IMR-90 (cell line): ENCODE data around the gene USB1. TPM values are rescaled to one million over a fixed set of nuclear protein-coding genes. Genes with fewer than 3 reads are reported as not detected.

Source experiments
- ATAC-seq: fragments of 200-7000 bp; cut with Tn5 transposase; 2 replicates; pipeline ENCODE4 v1.9.1; 2020; ENCODE audit warnings: low read depth, mild to moderate bottlenecking, moderate library complexity
- BruUV-seq: library from RNA; stranded (reverse); fragments of 400-500 nt; replicated peaks from 2 replicates; lab custom pipeline; 2021; lab: Mats Ljungman, UMichigan
- CTCF ChIA-PET: fragments of 300-600 bp; formaldehyde crosslinking; extraction: SDS; loops from one replicate; lab custom pipeline; 2021; ENCODE audit warnings: antibody characterized with exemption; lab: Yijun Ruan, JAX
- POLR2A ChIA-PET: fragments of 300-600 bp; sonication (Branson Sonifier 250); formaldehyde crosslinking; loops from one replicate; lab custom pipeline; 2022; ENCODE audit warnings: antibody characterized with exemption; ENCODE audit not compliant: unreplicated experiment; lab: Charles Lee
- DNase-seq: peaks from one replicate; pipeline ENCODE4 v3.0.0; 2013
- H2AFZ ChIP-seq: replicated peaks from 2 replicates; pipeline ENCODE3; 2013; ENCODE audit warnings: low read length, mild to moderate bottlenecking; ENCODE audit not compliant: poor library complexity
- H2AK5ac ChIP-seq: 2 replicates; pipeline ENCODE4 v1.6.1; 2013; ENCODE audit warnings: low read depth, low read length, inconsistent platforms
- H2AK9ac ChIP-seq: replicated peaks from 2 replicates; pipeline ENCODE3; 2013; ENCODE audit warnings: mild to moderate bottlenecking, low read depth, low read length, moderate library complexity; ENCODE audit not compliant: poor library complexity
- H2BK120ac ChIP-seq: 2 replicates; pipeline ENCODE4 v1.6.1; 2013; ENCODE audit warnings: low read depth, low read length, inconsistent platforms
- H2BK15ac ChIP-seq: 3 replicates; pipeline ENCODE4 v1.6.1; 2013; ENCODE audit warnings: low read depth, low read length, inconsistent platforms
- H2BK20ac ChIP-seq: 2 replicates; pipeline ENCODE4 v1.6.1; 2013; ENCODE audit warnings: low read depth, mild to moderate bottlenecking, inconsistent platforms, low read length, moderate library complexity
- H2BK5ac ChIP-seq: 2 replicates; pipeline ENCODE4 v1.6.1; 2013; ENCODE audit warnings: mild to moderate bottlenecking, low read depth, low read length, inconsistent platforms; ENCODE audit not compliant: poor library complexity, severe bottlenecking
- H3K14ac ChIP-seq: replicated peaks from 2 replicates; pipeline ENCODE4 v1.6.1; 2013; ENCODE audit warnings: low read depth, low read length, inconsistent platforms
- H3K18ac ChIP-seq: 2 replicates; pipeline ENCODE4 v1.6.1; 2013; ENCODE audit warnings: low read depth, low read length, control low read depth
- H3K23ac ChIP-seq: 2 replicates; pipeline ENCODE4 v1.6.1; 2013; ENCODE audit warnings: low read depth, low read length, inconsistent platforms
- H3K27ac ChIP-seq: 2 replicates; pipeline ENCODE4 v1.5.1; 2013; ENCODE audit warnings: mild to moderate bottlenecking, control low read depth, low read length; ENCODE audit not compliant: insufficient read depth
- H3K27me3 ChIP-seq: 2 replicates; pipeline ENCODE4 v1.6.1; 2013; ENCODE audit warnings: low read length; ENCODE audit not compliant: control insufficient read depth, insufficient read depth
- H3K36me3 ChIP-seq: 2 replicates; pipeline ENCODE4 v1.6.1; 2013; ENCODE audit warnings: low read length, mixed read lengths; ENCODE audit not compliant: control insufficient read depth, insufficient read depth
- H3K4ac ChIP-seq: 2 replicates; pipeline ENCODE4 v1.6.1; 2013; ENCODE audit warnings: low read depth, low read length, inconsistent platforms
- H3K4me1 ChIP-seq: 2 replicates; pipeline ENCODE4 v1.6.1; 2013; ENCODE audit warnings: low read length, mixed read lengths; ENCODE audit not compliant: control insufficient read depth, insufficient read depth
- H3K4me2 ChIP-seq: 2 replicates; pipeline ENCODE4 v1.6.1; 2013; ENCODE audit warnings: low read depth, mild to moderate bottlenecking, control low read depth, low read length, moderate library complexity
- H3K4me3 ChIP-seq: 2 replicates; pipeline ENCODE4 v1.5.1; 2013; ENCODE audit warnings: low read depth, mild to moderate bottlenecking, control low read depth, low read length, moderate library complexity; ENCODE audit not compliant: insufficient read depth
- H3K56ac ChIP-seq: 2 replicates; pipeline ENCODE4 v1.6.1; 2013; ENCODE audit warnings: low read length, inconsistent platforms; ENCODE audit not compliant: insufficient read depth; ENCODE audit errors: extremely low read depth
- H3K79me1 ChIP-seq, 2 experiments: 2 replicates each; pipeline ENCODE4 v1.6.1; 2013; ENCODE audit warnings: low read length in 2 of 2, inconsistent platforms in 1 of 2, low read depth in 1 of 2
- H3K9ac ChIP-seq: 2 replicates; pipeline ENCODE4 v1.6.1; 2013; ENCODE audit warnings: low read depth, low read length, control low read depth
- H3K9me1 ChIP-seq: 2 replicates; pipeline ENCODE4 v1.6.1; 2013; ENCODE audit warnings: low read length, inconsistent platforms; ENCODE audit not compliant: insufficient read depth
- H3K9me3 ChIP-seq: 2 replicates; pipeline ENCODE4 v1.6.1; 2013; ENCODE audit warnings: low read length; ENCODE audit not compliant: control insufficient read depth, insufficient read depth
- H4K20me1 ChIP-seq: 2 replicates; pipeline ENCODE4 v1.6.1; 2013; ENCODE audit warnings: low read length, inconsistent platforms; ENCODE audit not compliant: insufficient read depth
- H4K5ac ChIP-seq: 2 replicates; pipeline ENCODE4 v1.6.1; 2013; ENCODE audit warnings: mild to moderate bottlenecking, low read depth, low read length, control low read depth
- H4K8ac ChIP-seq, 2 experiments: 2 replicates each; pipeline ENCODE4 v1.6.1; 2013; ENCODE audit warnings: low read depth in 2 of 2, low read length in 2 of 2, control low read depth in 1 of 2, inconsistent platforms in 1 of 2
- H4K91ac ChIP-seq: 2 replicates; pipeline ENCODE4 v1.6.1; 2013; ENCODE audit warnings: low read depth, low read length, inconsistent platforms; ENCODE audit not compliant: insufficient read depth
- BHLHE40 ChIP-seq: fragments of 150-350 bp; IDR thresholded peaks from 2 replicates; pipeline ENCODE4 v1.6.1; 2016; ENCODE audit warnings: mild to moderate bottlenecking, low read depth, low read length
- CEBPB ChIP-seq: IDR thresholded peaks from 2 replicates; pipeline ENCODE4 v1.6.1; 2012; ENCODE audit warnings: low read depth, low read length, improper control_type of control experiment
- CHD1 ChIP-seq: IDR thresholded peaks from 2 replicates; pipeline ENCODE4 v1.6.1; 2012; ENCODE audit warnings: low read depth, low read length, improper control_type of control experiment
- FOS ChIP-seq: fragments of 150-350 bp; IDR thresholded peaks from 2 replicates; pipeline ENCODE4 v1.6.1; 2016; ENCODE audit warnings: low read depth, low read length
- MAFK ChIP-seq: IDR thresholded peaks from 2 replicates; pipeline ENCODE4 v1.6.1; 2012; ENCODE audit warnings: low read depth, low read length, improper control_type of control experiment
- MAZ ChIP-seq: IDR thresholded peaks from 2 replicates; pipeline ENCODE4 v1.6.1; 2012; ENCODE audit warnings: low read depth, mild to moderate bottlenecking, low read length, improper control_type of control experiment, moderate library complexity, borderline replicate concordance
- MXI1 ChIP-seq: IDR thresholded peaks from 2 replicates; pipeline ENCODE4 v1.6.1; 2012; ENCODE audit warnings: low read depth, mild to moderate bottlenecking, low read length, moderate library complexity, borderline replicate concordance
- NFE2L2 ChIP-seq: fragments of 150-350 bp; IDR thresholded peaks from 2 replicates; pipeline ENCODE4 v1.6.1; 2016; ENCODE audit warnings: low read depth, mild to moderate bottlenecking, low read length
- POLR2A ChIP-seq: IDR thresholded peaks from 2 replicates; pipeline ENCODE4 v1.6.1; 2012; ENCODE audit warnings: mild to moderate bottlenecking, low read depth, low read length
- RAD21 ChIP-seq: IDR thresholded peaks from 2 replicates; pipeline ENCODE4 v1.6.1; 2012; ENCODE audit warnings: low read length, improper control_type of control experiment
- RFX5 ChIP-seq: IDR thresholded peaks from 2 replicates; pipeline ENCODE4 v1.8.0; 2012; ENCODE audit warnings: low read depth, mild to moderate bottlenecking, low read length, moderate library complexity
- SMC3 ChIP-seq: fragments of 150-350 bp; IDR thresholded peaks from 2 replicates; pipeline ENCODE4 v1.6.1; 2016; ENCODE audit warnings: low read depth, mild to moderate bottlenecking, antibody characterized with exemption, low read length, moderate library complexity
- WGBS, 2 experiments: methylation state at CpG; one replicate each; pipeline versions ENCODE4 v1.1.5 to v1.1.7; 2013; ENCODE audit warnings: missing lambda C conversion rate in 2 of 2; ENCODE audit not compliant: insufficient read length in 1 of 2; ENCODE audit errors: extremely low coverage in 2 of 2; 5-methylcytosine and 5-hydroxymethylcytosine counted together
- dilution Hi-C: fragments of 300-500 bp; cut with HindIII; formaldehyde crosslinking; loops from one replicate; pipeline ENCODE4 v1.14.3; 2018; ENCODE audit warnings: low sequenced_read_pairs; ENCODE audit not compliant: unreplicated experiment
- in situ Hi-C: fragments of 300-500 bp; cut with MboI; formaldehyde crosslinking; loops from 3 replicates; pipeline ENCODE4 v1.14.3; 2019; ENCODE audit warnings: low sequenced_read_pairs, inconsistent platforms, mixed read lengths
- intact Hi-C: fragments of 100-400 bp; cut with micrococcal nuclease; formaldehyde crosslinking; loops from 2 replicates; pipeline ENCODE4 v1.10.0; 2022
- polyA plus RNA-seq, 3 experiments: library from polyadenylated mRNA; depleted of rRNA; stranded (reverse); fragments of >200 nt; gene quantifications; 2 replicates each; pipeline ENCODE4 v1.2.3, GENCODE V29; 2012; ENCODE audit warnings: low replicate concordance in 1 of 3
- total RNA-seq: library from RNA; depleted of rRNA; stranded (reverse); fragments of >200 nt; gene quantifications from 2 replicates; pipeline ENCODE4 v1.2.3, GENCODE V29; 2012
- TF ChIP-seq, protein P1 (sequence below): fragments of 150-350 bp; IDR thresholded peaks from 2 replicates; pipeline ENCODE4 v1.6.1; 2016; ENCODE audit warnings: low read depth, mild to moderate bottlenecking, low read length, moderate library complexity, borderline replicate concordance
- TF ChIP-seq, protein P2 (sequence below): conservative IDR thresholded peaks from 2 replicates; pipeline ENCODE4 v1.5.1; 2012; ENCODE audit warnings: mild to moderate bottlenecking, low read depth, low read length, improper control_type of control experiment
- TF ChIP-seq, protein P3 (sequence below): fragments of 150-350 bp; IDR thresholded peaks from 2 replicates; pipeline ENCODE4 v1.6.1; 2017; ENCODE audit warnings: mild to moderate bottlenecking, antibody characterized with exemption, low read length, low read depth

The USB1 gene
- total and polyA plus RNA-seq, 2 of the 4 experiments (the other 2 are of a cell fraction), result 45.9 to 94.9 TPM

DNA sequence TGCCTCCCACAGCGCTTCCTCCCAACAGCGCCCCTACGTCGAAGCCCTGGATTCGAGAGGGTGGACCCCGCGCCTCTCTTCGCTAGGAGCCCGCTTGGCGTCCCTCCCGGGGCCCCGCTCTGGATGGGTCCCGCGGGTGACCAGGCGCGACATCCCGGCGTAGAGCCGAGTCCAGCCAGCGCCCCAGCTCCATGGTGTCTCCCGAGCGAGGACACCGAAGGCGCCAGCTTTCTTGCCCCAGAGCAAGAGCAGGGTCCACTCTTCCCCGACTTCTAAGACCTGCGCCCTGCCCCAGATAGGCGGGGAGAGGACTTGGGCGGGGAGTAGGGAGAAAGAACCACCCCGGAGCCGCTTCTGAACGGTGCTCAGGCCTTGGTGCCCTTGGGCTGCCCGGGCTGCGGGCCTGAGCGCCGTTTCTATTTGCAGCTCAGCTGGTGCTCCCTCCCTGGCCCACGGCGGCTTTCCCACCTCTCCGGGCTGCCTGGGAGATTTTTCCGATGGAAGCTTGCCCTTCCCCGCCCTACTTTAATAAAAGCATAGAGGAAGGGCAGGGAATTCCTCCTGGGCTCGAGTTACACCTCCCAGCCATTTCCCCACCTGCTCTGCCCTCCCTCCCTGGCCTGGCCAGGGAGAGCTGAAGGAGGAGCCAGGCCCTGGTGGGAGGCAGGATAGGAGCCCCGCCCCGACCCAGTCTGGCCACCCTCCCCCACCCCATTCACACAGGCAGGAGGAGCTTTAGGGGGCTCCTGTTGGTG lies 26.1 kb downstream of the USB1 start:
- peaks cover 8% of the 10 kb centered on the region; the same call in 1 of the 2 replicates for H3K4me1 ChIP-seq
- ATAC-seq (no peak), DNase-seq (no peak)
- H3K4me3 ChIP-seq, result no peak overlapping the region
- no peak overlapping the region for H3K14ac ChIP-seq
- H2BK20ac ChIP-seq, result no peak overlapping the region
- H3K79me1 ChIP-seq, result no peaks in the 10 kb centered on the region
- POLR2A ChIA-PET, result no interaction called here
- no peak overlapping the region for H2AK5ac ChIP-seq
- H3K9me3 ChIP-seq, result no peaks in the 10 kb centered on the region
- H3K9ac ChIP-seq, result no peak overlapping the region
- no peak overlapping the region for H4K5ac ChIP-seq
- H3K27me3 ChIP-seq, result peaks cover 38% of the 10 kb centered on the region
- H2BK15ac ChIP-seq, result no peak overlapping the region
- peak overlapping the region; percentile 26 for H2AFZ ChIP-seq
- no peak overlapping the region for H2BK5ac ChIP-seq
- peaks cover 2% of the 10 kb centered on the region; the same call in 1 of the 2 replicates for H3K9me1 ChIP-seq
- H2AK9ac ChIP-seq, result no peak overlapping the region
- H3K4me2 ChIP-seq, result no peak overlapping the region; the same call in 1 of the 2 replicates
- H3K23ac ChIP-seq, result no peak overlapping the region
- in situ Hi-C loops (no loop called here), dilution Hi-C loops (no loop called here), intact Hi-C loops (no loop called here)
- H4K91ac ChIP-seq, result no peak overlapping the region
- no peak overlapping the region for H4K8ac ChIP-seq
- no peak overlapping the region for H3K4ac ChIP-seq
- H3K18ac ChIP-seq, result no peak overlapping the region
- no TSS peak for BruUV-seq
- H2BK120ac ChIP-seq, result no peak overlapping the region
- H3K56ac ChIP-seq, result no peak overlapping the region
- CTCF ChIA-PET, result interaction anchor here (0.5 to 1.5 kb wide), 2 partner anchors 94 to 156 kb away, joined by 3 to 7 read pairs; no protein-coding TSS in a partner anchor
- H3K36me3 ChIP-seq, result no peaks in the 10 kb centered on the region
- H4K20me1 ChIP-seq, result peaks cover 3% of the 10 kb centered on the region; the same call in 1 of the 2 replicates
- WGBS, 2 experiments, result 3% methylated on average over 6 of the region's 43 CpGs; no CpG with 5 or more reads in 1 of the 2 experiments
- H3K27ac ChIP-seq, result no peak overlapping the region
- TF ChIP-seq FOS (no peak), NFE2L2 (no peak), CEBPB (no peak), POLR2A (no peak), BHLHE40 (no peak), SMC3 (no peak), CHD1 (no peak), MAZ (no peak), RAD21 (no peak), RFX5 (no peak), MAFK (no peak), MXI1 (no peak)
- TF ChIP-seq, protein P1, sequence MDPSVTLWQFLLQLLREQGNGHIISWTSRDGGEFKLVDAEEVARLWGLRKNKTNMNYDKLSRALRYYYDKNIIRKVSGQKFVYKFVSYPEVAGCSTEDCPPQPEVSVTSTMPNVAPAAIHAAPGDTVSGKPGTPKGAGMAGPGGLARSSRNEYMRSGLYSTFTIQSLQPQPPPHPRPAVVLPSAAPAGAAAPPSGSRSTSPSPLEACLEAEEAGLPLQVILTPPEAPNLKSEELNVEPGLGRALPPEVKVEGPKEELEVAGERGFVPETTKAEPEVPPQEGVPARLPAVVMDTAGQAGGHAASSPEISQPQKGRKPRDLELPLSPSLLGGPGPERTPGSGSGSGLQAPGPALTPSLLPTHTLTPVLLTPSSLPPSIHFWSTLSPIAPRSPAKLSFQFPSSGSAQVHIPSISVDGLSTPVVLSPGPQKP, result no peak
- TF ChIP-seq, protein P2, sequence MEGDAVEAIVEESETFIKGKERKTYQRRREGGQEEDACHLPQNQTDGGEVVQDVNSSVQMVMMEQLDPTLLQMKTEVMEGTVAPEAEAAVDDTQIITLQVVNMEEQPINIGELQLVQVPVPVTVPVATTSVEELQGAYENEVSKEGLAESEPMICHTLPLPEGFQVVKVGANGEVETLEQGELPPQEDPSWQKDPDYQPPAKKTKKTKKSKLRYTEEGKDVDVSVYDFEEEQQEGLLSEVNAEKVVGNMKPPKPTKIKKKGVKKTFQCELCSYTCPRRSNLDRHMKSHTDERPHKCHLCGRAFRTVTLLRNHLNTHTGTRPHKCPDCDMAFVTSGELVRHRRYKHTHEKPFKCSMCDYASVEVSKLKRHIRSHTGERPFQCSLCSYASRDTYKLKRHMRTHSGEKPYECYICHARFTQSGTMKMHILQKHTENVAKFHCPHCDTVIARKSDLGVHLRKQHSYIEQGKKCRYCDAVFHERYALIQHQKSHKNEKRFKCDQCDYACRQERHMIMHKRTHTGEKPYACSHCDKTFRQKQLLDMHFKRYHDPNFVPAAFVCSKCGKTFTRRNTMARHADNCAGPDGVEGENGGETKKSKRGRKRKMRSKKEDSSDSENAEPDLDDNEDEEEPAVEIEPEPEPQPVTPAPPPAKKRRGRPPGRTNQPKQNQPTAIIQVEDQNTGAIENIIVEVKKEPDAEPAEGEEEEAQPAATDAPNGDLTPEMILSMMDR, result no peak
- TF ChIP-seq, protein P3, sequence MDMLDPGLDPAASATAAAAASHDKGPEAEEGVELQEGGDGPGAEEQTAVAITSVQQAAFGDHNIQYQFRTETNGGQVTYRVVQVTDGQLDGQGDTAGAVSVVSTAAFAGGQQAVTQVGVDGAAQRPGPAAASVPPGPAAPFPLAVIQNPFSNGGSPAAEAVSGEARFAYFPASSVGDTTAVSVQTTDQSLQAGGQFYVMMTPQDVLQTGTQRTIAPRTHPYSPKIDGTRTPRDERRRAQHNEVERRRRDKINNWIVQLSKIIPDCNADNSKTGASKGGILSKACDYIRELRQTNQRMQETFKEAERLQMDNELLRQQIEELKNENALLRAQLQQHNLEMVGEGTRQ, result no peak
